Fibroblast of skin of right biceps (primary cell): ENCODE results near the gene ACSM2A.
"Not testable (repeated sequence)": the region's sequence is repeated elsewhere in the genome, so short reads cannot be mapped to it uniquely, and the experiment has no call there.

Experiments used
- DNase-seq: peaks from one replicate; pipeline ENCODE4 v3.0.0-alpha.2; 2013

Gene ACSM2A

GRCh38 chr16:20459227-20459626 lies 7.9 kb downstream of the ACSM2A start:
- not testable (repeated sequence) for DNase-seq

GRCh38 chr16:20460313-20460712 lies 9.0 kb downstream of the ACSM2A start:
- DNase-seq, result not testable (repeated sequence)

- not testable (repeated sequence) for DNase-seq
Measured at GRCh38 chr16:20468954-20469353, 17.6 kb downstream of the ACSM2A start.

- not testable (repeated sequence) for DNase-seq
Measured at GRCh38 chr16:20469930-20470329, 18.6 kb downstream of the ACSM2A start.

GRCh38 chr16:20470732-20471131 lies 19.4 kb downstream of the ACSM2A start:
- not testable (repeated sequence) for DNase-seq

GRCh38 chr16:20477188-20477744 lies 25.9 kb downstream of the ACSM2A start:
- not testable (repeated sequence) for DNase-seq

GRCh38 chr16:20483989-20484388 lies 32.7 kb downstream of the ACSM2A start:
- not testable (repeated sequence) for DNase-seq

GRCh38 chr16:20484726-20485125 lies 33.4 kb downstream of the ACSM2A start:
- DNase-seq, result no peak

GRCh38 chr16:20485408-20485807 lies 34.1 kb downstream of the ACSM2A start:
- no peak for DNase-seq

- DNase-seq, result not testable (repeated sequence)
Measured at GRCh38 chr16:20490994-20491393, 39.7 kb downstream of the ACSM2A start.

- not testable (repeated sequence) for DNase-seq
Measured at GRCh38 chr16:20491448-20491847, 40.1 kb downstream of the ACSM2A start.

- no peak for DNase-seq
Measured at GRCh38 chr16:20504418-20504817, 53.1 kb downstream of the ACSM2A start.

GRCh38 chr16:20507280-20507679 lies 56.0 kb downstream of the ACSM2A start:
- no peak for DNase-seq

GRCh38 chr16:20510323-20510722 lies 59.0 kb downstream of the ACSM2A start:
- DNase-seq, result no peak

- no peak for DNase-seq
Measured at GRCh38 chr16:20515688-20516090, 64.4 kb downstream of the ACSM2A start.

GRCh38 chr16:20517149-20517548 lies 65.8 kb downstream of the ACSM2A start:
- no peak for DNase-seq

- no peak for DNase-seq
Measured at GRCh38 chr16:20519231-20519630, 67.9 kb downstream of the ACSM2A start.

GRCh38 chr16:20520103-20520502 lies 68.8 kb downstream of the ACSM2A start:
- DNase-seq, result no peak

GRCh38 chr16:20531795-20532194 lies 80.5 kb downstream of the ACSM2A start:
- not testable (repeated sequence) for DNase-seq

- not testable (repeated sequence) for DNase-seq
Measured at GRCh38 chr16:20532284-20532792, 81.0 kb downstream of the ACSM2A start.

GRCh38 chr16:20536669-20537068 lies 85.3 kb downstream of the ACSM2A start:
- DNase-seq, result not testable (repeated sequence)
